CD14-positive monocyte (primary cell): ENCODE data around the gene KDM3B. TPM values are rescaled to one million over a fixed set of nuclear protein-coding genes. Genes with fewer than 3 reads are reported as not detected.

ENCODE experiments used
- DNase-seq, 3 donors: peaks; one replicate each; pipeline ENCODE4 v3.0.0-alpha.2; 2011 to 2022
- H2AFZ ChIP-seq: 2 replicates; pipeline ENCODE4 v1.6.0; 2012; ENCODE audit warnings: mild to moderate bottlenecking, low read depth, low read length, inconsistent platforms; ENCODE audit not compliant: insufficient read depth, poor library complexity, severe bottlenecking
- H3K27ac ChIP-seq, 2 donors: 1 replicate in 1 of 2; 2 replicates in 1 of 2; pipeline ENCODE4 v1.5.1; 2012 to 2013; ENCODE audit warnings: low read length in 2 of 2, control low read depth in 1 of 2, inconsistent platforms in 1 of 2, low read depth in 1 of 2, mild to moderate bottlenecking in 1 of 2
- H3K27me3 ChIP-seq, 2 donors: one replicate each; pipeline versions ENCODE4 v1.6.0 to v1.6.1; 2011 to 2013; ENCODE audit warnings: low read length in 2 of 2; ENCODE audit not compliant: control insufficient read depth in 2 of 2, insufficient read depth in 2 of 2
- H3K36me3 ChIP-seq, 2 donors: replicated peaks in 1 of 2; 1 replicate in 1 of 2; 2 replicates in 1 of 2; pipeline versions ENCODE4 v1.5.1 to v1.6.1; 2012 to 2013; ENCODE audit warnings: low read length in 2 of 2, control low read depth in 1 of 2, inconsistent platforms in 1 of 2, mild to moderate bottlenecking in 1 of 2; ENCODE audit not compliant: insufficient read depth in 2 of 2, control insufficient read depth in 1 of 2
- H3K4me1 ChIP-seq, 2 donors: 1 replicate in 1 of 2; 2 replicates in 1 of 2; pipeline versions ENCODE4 v1.5.1 to v1.6.1; 2012 to 2013; ENCODE audit warnings: low read length in 2 of 2, control low read depth in 1 of 2, inconsistent platforms in 1 of 2, mild to moderate bottlenecking in 1 of 2, moderate library complexity in 1 of 2; ENCODE audit not compliant: insufficient read depth in 2 of 2, control insufficient read depth in 1 of 2
- H3K4me2 ChIP-seq: replicated peaks from 2 replicates; pipeline ENCODE3; 2012; ENCODE audit warnings: low read length, moderate library complexity, mild to moderate bottlenecking; ENCODE audit not compliant: poor library complexity, severe bottlenecking; ENCODE audit errors: extremely low read depth
- H3K4me3 ChIP-seq, 3 experiments: fragments of 200-600 bp in 1 of 3; sonication (generic) in 1 of 3; replicated peaks in 1 of 3; 1 replicate in 2 of 3; 2 replicates in 1 of 3; pipeline ENCODE4 v1.5.1; 2011 to 2013; ENCODE audit warnings: low read length in 3 of 3, mild to moderate bottlenecking in 3 of 3, control low read depth in 2 of 3, low read depth in 2 of 3, inconsistent platforms in 1 of 3, moderate library complexity in 1 of 3
- H3K79me2 ChIP-seq: 2 replicates; pipeline ENCODE4 v1.6.0; 2012; ENCODE audit warnings: mild to moderate bottlenecking, control low read depth, inconsistent platforms, low read length, moderate library complexity; ENCODE audit not compliant: insufficient read depth
- H3K9ac ChIP-seq: 2 replicates; pipeline ENCODE4 v1.6.0; 2017; ENCODE audit warnings: low read length, mild to moderate bottlenecking; ENCODE audit not compliant: insufficient read depth, poor library complexity, severe bottlenecking
- H3K9me3 ChIP-seq, 2 donors: replicated peaks in 1 of 2; 1 replicate in 1 of 2; 2 replicates in 1 of 2; pipeline versions ENCODE4 v1.5.1 to v1.6.1; 2012 to 2013; ENCODE audit warnings: low read length in 2 of 2, control low read depth in 1 of 2; ENCODE audit not compliant: control insufficient read depth in 1 of 2, insufficient read depth in 1 of 2
- H4K20me1 ChIP-seq: 2 replicates; pipeline ENCODE4 v1.6.0; 2012; ENCODE audit warnings: mild to moderate bottlenecking, low read length, control low read depth, moderate library complexity; ENCODE audit not compliant: insufficient read depth
- H3K27ac Mint-ChIP-seq, 7 donors: one replicate each; pipeline ENCODE4 v1.8.0; 2020; ENCODE audit warnings: mild to moderate bottlenecking in 7 of 7, mixed read lengths in 7 of 7, moderate library complexity in 6 of 7, inconsistent platforms in 2 of 7
- H3K27me3 Mint-ChIP-seq, 3 donors: one replicate each; pipeline ENCODE4 v1.8.0; 2021 to 2022; ENCODE audit warnings: low read depth in 3 of 3, mild to moderate bottlenecking in 3 of 3, mixed read lengths in 3 of 3, moderate library complexity in 3 of 3, inconsistent platforms in 1 of 3
- H3K36me3 Mint-ChIP-seq, 2 donors: one replicate each; pipeline ENCODE4 v1.8.0; 2020; ENCODE audit warnings: mixed read lengths in 2 of 2, inconsistent platforms in 1 of 2, mild to moderate bottlenecking in 1 of 2
- H3K4me1 Mint-ChIP-seq: one replicate; pipeline ENCODE4 v1.8.0; 2020; ENCODE audit warnings: mild to moderate bottlenecking, mixed read lengths
- H3K4me3 Mint-ChIP-seq, 2 donors: one replicate each; pipeline ENCODE4 v1.8.0; 2020; ENCODE audit warnings: mild to moderate bottlenecking in 2 of 2, mixed read lengths in 2 of 2, moderate library complexity in 1 of 2
- H3K9me3 Mint-ChIP-seq, 7 donors: one replicate each; pipeline ENCODE4 v1.8.0; 2020 to 2022; ENCODE audit warnings: mixed read lengths in 7 of 7, mild to moderate bottlenecking in 6 of 7, moderate library complexity in 6 of 7, inconsistent platforms in 2 of 7
- WGBS: methylation state at CpG from one replicate; pipeline ENCODE4 v1.1.5; 2013; ENCODE audit warnings: missing lambda C conversion rate; ENCODE audit not compliant: insufficient coverage; 5-methylcytosine and 5-hydroxymethylcytosine counted together
- intact Hi-C, 2 donors: fragments of 100-400 bp; cut with micrococcal nuclease; formaldehyde crosslinking; loops; one replicate each; pipeline versions ENCODE4 v1.15.0 to v1.15.1; 2023
- polyA plus RNA-seq, 3 donors: library from polyadenylated mRNA; depleted of rRNA in 1 of 3; unstranded in 2 of 3; stranded (reverse) in 1 of 3; fragments of 300-500 nt in 2 of 3; fragments of >200 nt in 1 of 3; fragmentation: Illumina TruSeq in 2 of 3; gene quantifications; 1 replicate in 2 of 3; 2 replicates in 1 of 3; pipeline ENCODE4 v1.2.3, GENCODE V29; 2012 to 2021
- TF ChIP-seq, protein P1 (sequence below): fragments of 200-600 bp; IDR thresholded peaks from one replicate; pipeline ENCODE4 v1.8.0; 2022; ENCODE audit warnings: antibody characterized with exemption, mild to moderate bottlenecking

The KDM3B gene
- polyA plus RNA-seq, 3 donors: 11.7 to 52.1 (median 17.4) TPM

DNA sequence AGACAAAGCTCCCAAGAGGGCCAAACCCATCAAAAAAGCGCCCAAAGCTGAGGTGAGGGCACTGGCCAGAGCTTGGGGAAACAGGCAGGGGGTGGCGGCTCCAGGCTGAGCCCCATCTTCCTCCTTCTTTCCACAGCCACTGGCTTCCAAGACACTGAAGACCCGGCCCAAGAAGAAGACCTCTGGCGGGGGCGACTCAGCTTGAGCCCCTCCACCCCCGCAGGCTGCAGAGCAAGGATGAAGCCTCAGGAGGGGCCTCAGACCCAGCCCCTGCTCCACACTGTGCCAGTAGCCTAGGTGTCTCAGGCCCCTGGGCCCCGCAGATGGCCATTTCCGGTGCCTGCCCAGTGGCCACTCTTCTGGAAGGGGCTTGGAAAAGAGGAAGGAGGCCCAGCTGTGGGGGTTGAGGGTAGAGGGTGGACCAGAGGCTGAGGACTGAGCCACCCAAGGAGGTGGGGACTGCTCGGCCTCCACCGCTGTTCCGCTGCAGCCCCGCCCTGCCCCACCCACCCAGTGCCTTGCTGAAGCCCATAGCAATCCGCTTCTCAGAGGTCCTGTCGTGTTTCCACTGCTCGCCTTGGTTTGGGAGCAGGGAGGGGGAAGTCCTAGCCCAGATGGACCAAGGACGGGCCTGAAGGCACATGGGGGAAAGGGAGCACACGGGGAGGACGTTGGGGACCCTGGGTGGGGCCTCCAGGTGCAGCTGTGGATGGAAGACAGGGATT is 93.2 kb downstream of the KDM3B start:
- H3K4me3 ChIP-seq: no peak overlapping the region
- TF ChIP-seq, protein P1, sequence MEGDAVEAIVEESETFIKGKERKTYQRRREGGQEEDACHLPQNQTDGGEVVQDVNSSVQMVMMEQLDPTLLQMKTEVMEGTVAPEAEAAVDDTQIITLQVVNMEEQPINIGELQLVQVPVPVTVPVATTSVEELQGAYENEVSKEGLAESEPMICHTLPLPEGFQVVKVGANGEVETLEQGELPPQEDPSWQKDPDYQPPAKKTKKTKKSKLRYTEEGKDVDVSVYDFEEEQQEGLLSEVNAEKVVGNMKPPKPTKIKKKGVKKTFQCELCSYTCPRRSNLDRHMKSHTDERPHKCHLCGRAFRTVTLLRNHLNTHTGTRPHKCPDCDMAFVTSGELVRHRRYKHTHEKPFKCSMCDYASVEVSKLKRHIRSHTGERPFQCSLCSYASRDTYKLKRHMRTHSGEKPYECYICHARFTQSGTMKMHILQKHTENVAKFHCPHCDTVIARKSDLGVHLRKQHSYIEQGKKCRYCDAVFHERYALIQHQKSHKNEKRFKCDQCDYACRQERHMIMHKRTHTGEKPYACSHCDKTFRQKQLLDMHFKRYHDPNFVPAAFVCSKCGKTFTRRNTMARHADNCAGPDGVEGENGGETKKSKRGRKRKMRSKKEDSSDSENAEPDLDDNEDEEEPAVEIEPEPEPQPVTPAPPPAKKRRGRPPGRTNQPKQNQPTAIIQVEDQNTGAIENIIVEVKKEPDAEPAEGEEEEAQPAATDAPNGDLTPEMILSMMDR: no peak
- peak overlapping the region in 1 of 7 donors; percentile 24 for H3K27ac Mint-ChIP-seq
- H3K79me2 ChIP-seq: no peaks in the 10 kb centered on the region
- H3K9ac ChIP-seq: no peak overlapping the region
- H3K27me3 ChIP-seq: no peaks in the 10 kb centered on the region
- no peak overlapping the region for H3K4me3 Mint-ChIP-seq
- H3K27me3 Mint-ChIP-seq: peaks cover 5 to 8% (median 8%) of the 10 kb centered on the region in 3 donors
- no peak for DNase-seq
- no peak overlapping the region for H2AFZ ChIP-seq
- intact Hi-C loops: no loop called here
- no peaks in the 10 kb centered on the region for H3K9me3 ChIP-seq
- H3K4me1 ChIP-seq: peaks cover 0 to 3% of the 10 kb centered on the region in 2 donors
- no peaks in the 10 kb centered on the region for H4K20me1 ChIP-seq
- no peak overlapping the region for H3K4me2 ChIP-seq
- H3K36me3 Mint-ChIP-seq: no peaks in the 10 kb centered on the region
- H3K27ac ChIP-seq: no peak overlapping the region
- whole genome bisulfite sequencing: 90% methylated on average over 16 of the region's 18 CpGs
- H3K36me3 ChIP-seq: no peaks in the 10 kb centered on the region
- no peaks in the 10 kb centered on the region for H3K9me3 Mint-ChIP-seq
- peaks cover 6% of the 10 kb centered on the region for H3K4me1 Mint-ChIP-seq

DNA sequence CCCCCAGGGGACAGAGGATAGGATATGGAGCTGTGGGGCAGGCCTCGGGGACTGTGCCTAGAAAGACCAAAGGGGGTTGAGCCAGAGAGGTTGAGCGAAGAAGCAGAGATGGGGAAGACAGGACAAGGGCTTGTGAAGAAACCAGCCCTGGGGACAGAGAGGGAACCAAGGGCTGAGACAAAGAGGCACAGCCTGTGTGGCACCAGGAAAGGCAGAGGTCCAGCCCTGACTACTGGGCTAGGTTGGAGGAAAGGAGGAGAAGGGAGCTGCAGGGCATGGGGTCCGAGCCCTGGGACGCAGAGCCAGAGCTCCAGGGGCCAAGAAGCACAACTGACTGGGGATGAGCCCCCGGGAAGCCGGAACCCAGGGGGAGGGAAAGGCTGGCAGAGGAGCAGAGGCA is 95.6 kb downstream of the KDM3B start:
- Histone ChIP-seq H3K27ac (no peak overlapping the region), H3K9ac (no peak overlapping the region), H3K27me3 (no peaks in the 10 kb centered on the region), H2AFZ (no peak overlapping the region), H3K79me2 (no peaks in the 10 kb centered on the region), H3K36me3 (no peaks in the 10 kb centered on the region), H3K4me1 (peaks cover 0 to 3% of the 10 kb centered on the region in 2 donors), H3K4me3 (no peak overlapping the region), H3K4me2 (no peak overlapping the region), H3K9me3 (no peaks in the 10 kb centered on the region), H4K20me1 (no peaks in the 10 kb centered on the region)
- Mint-ChIP-seq H3K36me3 (no peaks in the 10 kb centered on the region), H3K4me3 (no peak overlapping the region), H3K9me3 (no peaks in the 10 kb centered on the region), H3K27ac (no peak overlapping the region), H3K27me3 (peaks cover 4 to 12% (median 9%) of the 10 kb centered on the region in 3 donors), H3K4me1 (peaks cover 6% of the 10 kb centered on the region)
- DNase-seq: no peak
- 97% methylated on average over 6 of the region's 6 CpGs for WGBS
- intact Hi-C loops: no loop called here
- TF ChIP-seq, protein P1: no peak
